GM19438 (cell line): ENCODE measurements around the gene MAPKAPK2.
A peak's percentile ranks its signal among the peaks of the same experiment; 100 is the strongest.

Experiments
- ATAC-seq: cut with Tn5 transposase; IDR thresholded peaks from one replicate; pipeline ENCODE4 v1.9.1; 2021; ENCODE audit warnings: low read depth; ENCODE audit not compliant: unreplicated experiment

Gene MAPKAPK2

DNA sequence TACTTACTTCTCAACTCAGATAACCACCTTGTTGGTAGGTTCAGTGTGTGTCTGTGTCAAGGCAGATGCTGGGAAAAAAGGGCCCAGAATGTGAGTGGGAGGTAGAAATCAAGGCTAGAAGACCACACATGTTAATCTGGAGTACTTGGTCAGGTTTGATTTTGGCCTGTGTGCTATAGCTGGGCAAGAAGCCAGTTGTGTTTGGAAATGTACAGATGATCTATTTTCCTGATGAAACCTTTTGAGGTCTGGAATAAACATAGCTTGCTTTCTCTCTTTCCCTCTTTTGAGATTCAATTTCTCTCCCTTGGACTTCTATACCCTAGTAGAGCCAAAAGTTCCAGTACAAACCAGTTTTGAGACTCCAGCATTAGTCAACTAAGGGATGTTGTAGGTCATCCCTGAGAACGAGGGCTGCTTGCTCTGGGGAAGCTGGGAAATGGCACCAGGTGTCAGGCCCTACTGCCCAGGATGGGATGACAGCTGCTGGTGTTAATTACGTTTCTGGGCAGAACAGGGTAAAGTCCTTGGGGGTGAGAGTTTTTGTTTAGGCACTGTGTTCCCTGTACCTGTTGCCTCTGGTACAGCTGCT, 15.8 kb downstream of the MAPKAPK2 start:
- ATAC-seq, result no peak

GRCh38 chr1:206702260-206702659, 17.6 kb downstream of the MAPKAPK2 start:
- ATAC-seq, result no peak

DNA sequence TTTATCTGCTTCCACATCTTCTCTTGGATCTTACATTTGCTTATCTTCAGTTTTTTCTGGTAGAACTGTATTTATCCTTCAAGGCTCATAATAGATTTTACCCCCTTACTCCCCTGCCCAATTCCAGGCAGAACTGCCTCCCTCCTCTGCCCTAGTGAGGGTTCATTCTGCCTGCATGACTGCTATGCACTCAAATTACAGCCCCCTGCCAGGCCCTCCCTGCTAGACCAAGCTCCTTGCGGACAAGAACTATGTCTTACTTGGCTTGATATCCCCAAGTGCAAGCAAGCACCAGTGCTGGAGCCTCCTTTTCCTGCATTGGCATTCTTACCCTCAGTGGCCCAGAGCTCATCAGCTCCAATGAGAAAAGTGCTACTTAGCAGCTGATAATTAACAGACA, 18.1 kb downstream of the MAPKAPK2 start:
- no peak for ATAC-seq

GRCh38 chr1:206703661-206704060, 19.0 kb downstream of the MAPKAPK2 start:
- peak; percentile 52 for ATAC-seq

GRCh38 chr1:206704226-206704625, 19.5 kb downstream of the MAPKAPK2 start:
- no peak for ATAC-seq

- ATAC-seq, result no peak
These were observed 20.5 kb downstream of the MAPKAPK2 start for GRCh38 chr1:206705191-206705590.

DNA sequence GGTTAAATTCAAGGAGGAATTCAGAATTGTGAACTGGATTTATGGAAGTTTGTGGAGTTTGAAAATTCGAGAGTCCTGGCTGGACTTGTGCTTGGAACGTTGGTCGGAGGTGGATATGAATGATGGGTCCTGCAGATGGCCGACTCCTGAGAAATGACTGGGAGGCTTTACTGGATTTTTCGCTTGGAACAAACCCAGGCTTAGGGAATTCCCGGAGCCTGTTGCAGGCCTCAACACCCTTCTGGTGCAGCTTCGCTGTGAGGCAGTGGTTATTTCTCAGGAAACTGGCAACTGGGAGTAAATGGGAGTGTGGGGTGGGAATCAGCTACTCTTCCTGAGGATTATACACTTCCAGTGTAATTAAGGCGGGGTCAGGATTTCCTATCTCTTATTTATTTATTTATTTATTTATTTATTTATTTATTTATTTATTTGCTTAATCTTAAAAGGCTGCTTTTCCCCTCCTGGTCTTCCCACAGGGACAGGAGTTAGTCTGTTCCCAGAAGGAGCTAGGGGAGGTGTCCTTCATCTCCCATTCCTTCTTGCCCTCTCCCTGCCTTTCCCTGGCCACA, 21.1 kb downstream of the MAPKAPK2 start:
- no peak for ATAC-seq

GRCh38 chr1:206706298-206706791, 21.6 kb downstream of the MAPKAPK2 start:
- ATAC-seq, result no peak

- no peak for ATAC-seq
These were observed 22.2 kb downstream of the MAPKAPK2 start for GRCh38 chr1:206706806-206707366.

- no peak for ATAC-seq
These were observed 23.4 kb downstream of the MAPKAPK2 start for GRCh38 chr1:206708058-206708457.

DNA sequence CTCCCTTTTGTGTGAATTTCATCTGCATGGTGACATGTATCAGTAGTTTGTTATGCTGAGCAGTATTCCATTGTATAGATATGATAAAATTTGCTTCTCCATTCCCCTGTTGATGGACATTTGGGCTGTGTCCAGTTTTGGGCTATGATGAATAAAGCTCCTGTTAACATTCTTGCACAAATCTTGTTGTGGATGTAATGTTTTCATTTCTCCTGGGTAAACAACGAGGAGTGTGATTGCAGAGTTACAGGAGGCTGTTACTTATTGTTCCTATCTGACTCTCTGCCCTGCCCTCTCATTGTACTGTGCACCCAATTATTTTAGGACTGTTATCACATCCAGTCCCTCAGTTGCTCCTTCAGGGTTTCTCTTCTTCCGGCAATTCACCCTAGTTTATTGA, 24.2 kb downstream of the MAPKAPK2 start:
- no peak for ATAC-seq

- no peak for ATAC-seq
These were observed 24.6 kb downstream of the MAPKAPK2 start for GRCh38 chr1:206709322-206709721.

GRCh38 chr1:206709772-206710459, 25.2 kb downstream of the MAPKAPK2 start:
- no peak for ATAC-seq

DNA sequence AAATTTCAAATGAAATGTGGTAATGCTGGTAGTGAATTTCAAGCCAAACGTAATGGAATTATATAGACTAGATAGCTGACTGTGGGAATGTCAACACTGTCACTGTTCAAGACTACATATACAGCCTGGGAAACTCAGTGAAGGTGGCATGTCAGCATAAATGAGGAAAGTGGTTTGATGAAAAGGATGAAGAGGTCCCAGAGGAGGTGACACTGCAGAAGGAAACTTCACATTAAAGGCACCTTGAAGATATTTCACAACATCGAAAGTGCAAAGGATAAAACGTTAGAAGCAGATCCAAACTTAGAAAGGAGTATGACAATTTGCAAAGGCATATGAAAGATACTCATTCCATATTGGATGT, 25.7 kb downstream of the MAPKAPK2 start:
- ATAC-seq, result no peak

GRCh38 chr1:206713070-206713469, 28.4 kb downstream of the MAPKAPK2 start:
- no peak for ATAC-seq

GRCh38 chr1:206713910-206714312, 29.2 kb downstream of the MAPKAPK2 start:
- ATAC-seq, result no peak

- ATAC-seq, result no peak
These were observed 29.8 kb downstream of the MAPKAPK2 start for GRCh38 chr1:206714331-206715058.

DNA sequence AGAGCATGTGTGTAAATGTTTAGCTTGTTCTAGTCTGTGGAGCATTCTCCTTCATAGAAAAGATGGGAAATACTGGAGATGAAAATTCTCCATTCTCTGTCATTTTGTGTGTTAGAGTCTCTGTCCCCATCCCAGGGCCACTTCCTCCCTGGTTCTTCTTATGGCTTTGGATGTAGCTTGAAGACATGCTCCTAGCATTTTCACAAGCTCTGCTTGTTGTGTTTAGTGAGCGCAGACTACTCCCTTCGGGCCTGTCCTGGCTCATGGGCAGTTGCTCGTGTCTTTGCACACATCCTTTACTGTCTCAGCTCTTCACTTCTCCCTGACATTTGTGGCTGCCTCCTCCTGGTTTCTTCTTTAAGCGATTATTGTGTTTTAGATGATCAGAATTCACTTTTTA, 30.4 kb downstream of the MAPKAPK2 start:
- no peak for ATAC-seq

- ATAC-seq, result no peak
These were observed 30.9 kb downstream of the MAPKAPK2 start for GRCh38 chr1:206715552-206716158.

DNA sequence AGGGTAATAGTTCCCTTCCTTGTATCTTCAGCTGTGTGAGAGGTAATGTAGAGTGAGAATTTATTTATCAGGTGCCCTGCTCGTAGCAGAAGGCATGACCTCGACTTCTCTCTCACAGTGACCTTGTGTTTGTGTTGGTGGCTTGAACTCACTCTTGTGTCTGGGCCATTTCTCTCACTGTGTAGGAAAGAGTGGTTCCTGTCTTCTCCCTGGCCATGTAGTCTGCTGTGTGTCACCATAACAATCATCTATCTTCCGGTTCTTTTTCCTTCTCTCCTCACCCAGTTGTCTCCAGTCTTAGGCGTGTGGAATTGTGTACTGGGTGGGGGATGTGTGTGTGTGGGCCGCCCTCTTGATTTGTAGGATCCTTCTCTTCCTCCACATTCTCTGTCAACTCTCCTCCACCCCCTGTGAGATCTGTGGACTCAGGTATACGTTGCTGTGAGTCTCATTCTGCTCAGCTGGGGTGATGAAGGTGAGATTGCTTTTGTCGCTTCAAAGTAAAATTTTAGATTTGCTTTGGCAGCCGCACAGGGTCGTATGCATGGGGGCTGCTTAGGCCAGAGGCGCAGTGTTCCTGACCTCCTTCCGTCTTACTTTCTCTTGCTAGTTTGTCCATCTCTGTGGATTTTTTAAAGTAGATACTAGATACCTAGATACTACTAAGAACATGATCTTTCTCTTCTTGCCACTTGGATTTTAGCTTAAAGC, 31.6 kb downstream of the MAPKAPK2 start:
- no peak for ATAC-seq
